Endothelial cell of umbilical vein (primary cell): Measurements from ENCODE around the gene MYDGF. TPM values are rescaled to one million over a fixed set of nuclear protein-coding genes. Genes with fewer than 3 reads are reported as not detected.

ENCODE experiments used
- BruUV-seq: library from RNA; stranded (reverse); fragments of 400-500 nt; replicated peaks from 2 replicates; lab custom pipeline; 2021; lab: Mats Ljungman, UMichigan
- CTCF ChIA-PET: fragments of 300-600, 350-600 bp; sonication (Branson Sonifier 250); formaldehyde crosslinking; loops from one replicate; lab custom pipeline; 2021; ENCODE audit warnings: antibody characterized with exemption, inconsistent platforms; lab: Charles Lee
- POLR2A ChIA-PET: fragments of 300-600, 350-600 bp; sonication (Branson Sonifier 250); formaldehyde crosslinking; loops from one replicate; lab custom pipeline; 2021; ENCODE audit warnings: antibody characterized with exemption, inconsistent platforms; lab: Charles Lee
- DNase-seq: peaks from one replicate; pipeline ENCODE4 v3.0.0-alpha.2; 2011; ENCODE audit warnings: low read depth, low spot score
- FAIRE-seq: peaks from 2 replicates; lab custom pipeline; 2011; peaks lifted over from hg19 to GRCh38; lab: Jason Lieb, UNC
- H2AFZ ChIP-seq: 2 replicates; pipeline ENCODE4 v1.6.0; 2012; ENCODE audit warnings: low read depth, low read length, control low read depth, inconsistent platforms
- H3K27ac ChIP-seq: 2 replicates; pipeline ENCODE4 v1.5.1; 2011; ENCODE audit warnings: low read depth, mild to moderate bottlenecking, control low read depth, low read length, moderate library complexity; ENCODE audit not compliant: insufficient read depth
- H3K27me3 ChIP-seq, 2 experiments: 2 replicates each; pipeline versions ENCODE4 v1.6.0 to v1.6.1; 2011; ENCODE audit warnings: low read length in 2 of 2, mixed read lengths in 1 of 2; ENCODE audit not compliant: control insufficient read depth in 2 of 2, insufficient read depth in 2 of 2
- H3K36me3 ChIP-seq, 2 experiments: 2 replicates in 1 of 2; 3 replicates in 1 of 2; pipeline ENCODE4 v1.5.1; 2011; ENCODE audit warnings: low read length in 2 of 2, mild to moderate bottlenecking in 1 of 2, moderate library complexity in 1 of 2; ENCODE audit not compliant: control insufficient read depth in 2 of 2, insufficient read depth in 2 of 2; ENCODE audit errors: extremely low read depth in 1 of 2
- H3K4me1 ChIP-seq: 3 replicates; pipeline ENCODE4 v1.5.1; 2011; ENCODE audit warnings: mild to moderate bottlenecking, low read length; ENCODE audit not compliant: control insufficient read depth, insufficient read depth; ENCODE audit errors: extremely low read depth
- H3K4me2 ChIP-seq: 2 replicates; pipeline ENCODE4 v1.6.1; 2011; ENCODE audit warnings: low read length, control low read depth, mixed read lengths; ENCODE audit not compliant: insufficient read depth
- H3K4me3 ChIP-seq, 3 experiments: fragments of 200-600 bp in 1 of 3; sonication (generic), shearing (Covaris generic) in 1 of 3; replicated peaks in 1 of 3; 2 replicates each; pipeline ENCODE4 v1.5.1; 2011 to 2016; ENCODE audit warnings: control low read depth in 3 of 3, low read length in 3 of 3, mild to moderate bottlenecking in 2 of 3, inconsistent platforms in 1 of 3, low read depth in 1 of 3, moderate library complexity in 1 of 3; ENCODE audit not compliant: insufficient read depth in 1 of 3
- H3K79me2 ChIP-seq: 2 replicates; pipeline ENCODE4 v1.6.0; 2012; ENCODE audit warnings: low read length, inconsistent platforms; ENCODE audit not compliant: control insufficient read depth, insufficient read depth
- H3K9ac ChIP-seq: replicated peaks from 2 replicates; pipeline ENCODE3; 2011; ENCODE audit warnings: low read length, control low read depth; ENCODE audit not compliant: insufficient read depth; ENCODE audit errors: extremely low read depth
- H3K9me1 ChIP-seq: replicated peaks from 3 replicates; pipeline ENCODE4 v1.6.0; 2011; ENCODE audit warnings: mild to moderate bottlenecking, low read length; ENCODE audit not compliant: control insufficient read depth, insufficient read depth; ENCODE audit errors: extremely low read depth
- H3K9me3 ChIP-seq: replicated peaks from 2 replicates; pipeline ENCODE4 v1.5.1; 2012; ENCODE audit warnings: low read length, inconsistent platforms; ENCODE audit not compliant: control insufficient read depth, insufficient read depth
- H4K20me1 ChIP-seq: replicated peaks from 2 replicates; pipeline ENCODE3; 2011; ENCODE audit warnings: mild to moderate bottlenecking, low read length; ENCODE audit not compliant: control insufficient read depth, insufficient read depth; ENCODE audit errors: extremely low read depth
- EZH2 ChIP-seq: IDR thresholded peaks from 2 replicates; pipeline ENCODE4 v1.6.1; 2012; ENCODE audit warnings: borderline replicate concordance, low read depth, mild to moderate bottlenecking, moderate library complexity, low read length, inconsistent platforms; ENCODE audit not compliant: severe bottlenecking
- FOS ChIP-seq: IDR thresholded peaks from 2 replicates; pipeline ENCODE4 v1.6.1; 2011; ENCODE audit warnings: mild to moderate bottlenecking, low read length, moderate library complexity, borderline replicate concordance; ENCODE audit not compliant: insufficient read depth
- GATA2 ChIP-seq: IDR thresholded peaks from 2 replicates; pipeline ENCODE4 v1.7.0; 2011; ENCODE audit warnings: low read depth, mild to moderate bottlenecking, moderate library complexity, mixed read lengths, low read length; ENCODE audit not compliant: insufficient read length, insufficient read depth
- MYC ChIP-seq: IDR thresholded peaks from one replicate; pipeline ENCODE4 v1.6.1; 2011; ENCODE audit warnings: mild to moderate bottlenecking, low read depth, low read length
- POLR2A ChIP-seq: IDR thresholded peaks from 2 replicates; pipeline ENCODE4 v1.6.1; 2012; ENCODE audit warnings: low read depth, mild to moderate bottlenecking, control low read depth, low read length
- POLR2AphosphoS5 ChIP-seq: IDR thresholded peaks from 2 replicates; pipeline ENCODE4 v1.6.1; 2012; ENCODE audit warnings: low read depth, mild to moderate bottlenecking, control low read depth, low read length, moderate library complexity; ENCODE audit not compliant: insufficient read depth
- dilution Hi-C: fragments of 300-500 bp; cut with MboI; formaldehyde crosslinking; loops from one replicate; pipeline ENCODE4 v1.15.0; 2019; ENCODE audit warnings: low sequenced_read_pairs; ENCODE audit not compliant: extremely low pct_ligation_motif_present
- intact Hi-C: fragments of 100-400 bp; cut with micrococcal nuclease; formaldehyde crosslinking; loops from one replicate; pipeline ENCODE4 v1.10.0; 2022
- polyA plus RNA-seq, 4 experiments: library from polyadenylated mRNA; depleted of rRNA in 3 of 4; stranded (reverse) in 3 of 4; unstranded in 1 of 4; fragments of >200 nt; gene quantifications; 2 replicates each; pipeline versions ENCODE4 v1.2.1 to v1.2.3, GENCODE V29; 2011 to 2012; ENCODE audit warnings: missing spikeins in 1 of 4
- total RNA-seq: library from RNA; stranded (reverse); gene quantifications from 2 replicates; pipeline ENCODE4 v1.2.3, GENCODE V29; 2021
- TF ChIP-seq, protein P1 (sequence below): IDR thresholded peaks from 2 replicates; pipeline ENCODE4 v1.6.1; 2011; ENCODE audit not compliant: insufficient read depth, insufficient read length
- TF ChIP-seq, protein P2 (sequence below), 2 donors: IDR thresholded peaks; 1 replicate in 1 of 2; 2 replicates in 1 of 2; pipeline ENCODE4 v1.5.1; 2011; ENCODE audit warnings: low read length in 2 of 2, mild to moderate bottlenecking in 2 of 2, moderate library complexity in 2 of 2, control low read depth in 1 of 2, inconsistent platforms in 1 of 2, low read depth in 1 of 2; ENCODE audit not compliant: insufficient read depth in 1 of 2; ENCODE audit errors: extremely low read depth in 1 of 2

Gene MYDGF
- total and polyA plus RNA-seq, 2 donors (not counting 3 experiments of a cell fraction or from before 2014, with no cell fraction given): 191 to 337 TPM

DNA sequence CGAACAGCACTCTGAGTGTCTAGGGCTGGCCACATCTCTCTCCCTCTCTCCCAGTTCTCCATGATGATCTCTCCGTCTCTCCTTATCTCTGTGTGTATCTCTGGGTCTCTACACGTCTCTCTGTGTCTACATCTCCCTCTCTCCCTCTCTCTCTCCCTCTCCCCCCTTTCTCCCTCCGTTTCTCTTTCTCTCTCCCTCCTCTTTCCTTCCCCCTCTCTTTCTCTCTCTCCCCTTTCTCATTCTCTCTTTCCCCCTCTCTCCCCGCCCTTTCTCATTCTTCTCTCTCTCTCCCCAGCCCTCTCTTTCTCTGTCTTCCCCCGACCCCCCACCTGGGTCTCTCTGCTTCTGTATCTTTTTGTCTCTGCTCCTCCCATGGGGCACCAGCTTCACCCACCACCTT is 52.1 kb downstream of the MYDGF start:
- CTCF ChIA-PET: interaction anchor here (0.6 to 1.7 kb wide), 5 partner anchors 14 to 42 kb away, joined by 3 to 7 read pairs (median 3); no protein-coding TSS in a partner anchor
- TF ChIP-seq FOS: no peak
- TF ChIP-seq, protein P1, sequence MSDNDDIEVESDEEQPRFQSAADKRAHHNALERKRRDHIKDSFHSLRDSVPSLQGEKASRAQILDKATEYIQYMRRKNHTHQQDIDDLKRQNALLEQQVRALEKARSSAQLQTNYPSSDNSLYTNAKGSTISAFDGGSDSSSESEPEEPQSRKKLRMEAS: no peak
- TF ChIP-seq POLR2A: no peak
- TF ChIP-seq, protein P2, sequence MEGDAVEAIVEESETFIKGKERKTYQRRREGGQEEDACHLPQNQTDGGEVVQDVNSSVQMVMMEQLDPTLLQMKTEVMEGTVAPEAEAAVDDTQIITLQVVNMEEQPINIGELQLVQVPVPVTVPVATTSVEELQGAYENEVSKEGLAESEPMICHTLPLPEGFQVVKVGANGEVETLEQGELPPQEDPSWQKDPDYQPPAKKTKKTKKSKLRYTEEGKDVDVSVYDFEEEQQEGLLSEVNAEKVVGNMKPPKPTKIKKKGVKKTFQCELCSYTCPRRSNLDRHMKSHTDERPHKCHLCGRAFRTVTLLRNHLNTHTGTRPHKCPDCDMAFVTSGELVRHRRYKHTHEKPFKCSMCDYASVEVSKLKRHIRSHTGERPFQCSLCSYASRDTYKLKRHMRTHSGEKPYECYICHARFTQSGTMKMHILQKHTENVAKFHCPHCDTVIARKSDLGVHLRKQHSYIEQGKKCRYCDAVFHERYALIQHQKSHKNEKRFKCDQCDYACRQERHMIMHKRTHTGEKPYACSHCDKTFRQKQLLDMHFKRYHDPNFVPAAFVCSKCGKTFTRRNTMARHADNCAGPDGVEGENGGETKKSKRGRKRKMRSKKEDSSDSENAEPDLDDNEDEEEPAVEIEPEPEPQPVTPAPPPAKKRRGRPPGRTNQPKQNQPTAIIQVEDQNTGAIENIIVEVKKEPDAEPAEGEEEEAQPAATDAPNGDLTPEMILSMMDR (IDR thresholded peaks at IDR 0.05; ENCODE audit: extremely low read depth in 1 of 2, insufficient read depth in 1 of 2, low read depth in 1 of 2, low read length in 2 of 2): no peak
- TF ChIP-seq GATA2: no peak
- no peak for TF ChIP-seq EZH2
- TF ChIP-seq MYC: no peak
- no peak for TF ChIP-seq POLR2AphosphoS5

More for the DNA sequence above, 52.1 kb downstream of the MYDGF start:
- Histone ChIP-seq H4K20me1 (no peaks in the 10 kb centered on the region), H3K27ac (no peak overlapping the region), H2AFZ (no peak overlapping the region), H3K79me2 (no peaks in the 10 kb centered on the region), H3K36me3 (no peaks in the 10 kb centered on the region), H3K4me3 (no peak overlapping the region), H3K4me2 (no peak overlapping the region), H3K9me1 (no peaks in the 10 kb centered on the region), H3K4me1 (no peaks in the 10 kb centered on the region), H3K9ac (no peak overlapping the region), H3K9me3 (no peaks in the 10 kb centered on the region), H3K27me3 (peaks cover 0 to 5% of the 10 kb centered on the region in 2 experiments)
- DNase-seq (no peak), FAIRE-seq (no peak)
- no TSS peak for BruUV-seq
- intact Hi-C loops: no loop called here
- dilution Hi-C loops: no loop called here
- POLR2A ChIA-PET: no interaction called here
